Fibroblast of lung (primary cell): ENCODE data around the gene WDPCP. TPM values are rescaled to one million over a fixed set of nuclear protein-coding genes. Genes with fewer than 3 reads are reported as not detected.

Source experiments
- DNase-seq, 2 donors: peaks; one replicate each; pipeline versions ENCODE4 v3.0.0 to v3.0.0-alpha.2; 2010; ENCODE audit warnings: low read depth in 2 of 2
- H2AFZ ChIP-seq: 2 replicates; pipeline ENCODE4 v1.5.1; 2012; ENCODE audit warnings: low read length, control low read depth, inconsistent platforms
- H3K27ac ChIP-seq: 2 replicates; pipeline ENCODE4 v1.5.1; 2011; ENCODE audit warnings: low read length, control low read depth; ENCODE audit not compliant: insufficient read depth
- H3K27me3 ChIP-seq: 2 replicates; pipeline ENCODE4 v1.5.1; 2011; ENCODE audit warnings: mild to moderate bottlenecking, low read length; ENCODE audit not compliant: control insufficient read depth, insufficient read depth
- H3K36me3 ChIP-seq: 2 replicates; pipeline ENCODE4 v1.5.1; 2011; ENCODE audit warnings: low read length; ENCODE audit not compliant: control insufficient read depth, insufficient read depth
- H3K4me1 ChIP-seq: 2 replicates; pipeline ENCODE4 v1.5.1; 2011; ENCODE audit warnings: low read length; ENCODE audit not compliant: control insufficient read depth, insufficient read depth; ENCODE audit errors: extremely low read depth
- H3K4me2 ChIP-seq: 2 replicates; pipeline ENCODE4 v1.5.1; 2011; ENCODE audit warnings: low read length, control low read depth; ENCODE audit not compliant: insufficient read depth; ENCODE audit errors: extremely low read depth
- H3K4me3 ChIP-seq, 4 experiments: fragments of 200-600 bp in 1 of 4; sonication (generic) in 1 of 4; replicated peaks in 1 of 4; 2 replicates each; pipeline ENCODE4 v1.5.1; 2011 to 2016; ENCODE audit warnings: low read length in 4 of 4, low read depth in 3 of 4, mild to moderate bottlenecking in 3 of 4, control low read depth in 2 of 4, inconsistent platforms in 1 of 4, mixed read lengths in 1 of 4; ENCODE audit not compliant: insufficient read depth in 1 of 4; ENCODE audit errors: control extremely low read depth in 1 of 4
- H3K79me2 ChIP-seq: 2 replicates; pipeline ENCODE4 v1.5.1; 2012; ENCODE audit warnings: mild to moderate bottlenecking, low read length, inconsistent platforms; ENCODE audit not compliant: control insufficient read depth, insufficient read depth
- H3K9ac ChIP-seq: 2 replicates; pipeline ENCODE4 v1.5.1; 2011; ENCODE audit warnings: mild to moderate bottlenecking, low read length, control low read depth; ENCODE audit not compliant: insufficient read depth
- H3K9me3 ChIP-seq: 2 replicates; pipeline ENCODE4 v1.5.1; 2012; ENCODE audit warnings: low read depth, low read length; ENCODE audit not compliant: control insufficient read depth, insufficient read depth
- H4K20me1 ChIP-seq: 2 replicates; pipeline ENCODE4 v1.5.1; 2011; ENCODE audit warnings: low read length; ENCODE audit not compliant: control insufficient read depth, insufficient read depth; ENCODE audit errors: extremely low read depth
- EZH2 ChIP-seq: IDR thresholded peaks from 2 replicates; pipeline ENCODE4 v1.5.1; 2012; ENCODE audit warnings: low read length, control low read depth, mild to moderate bottlenecking; ENCODE audit errors: missing control alignments
- polyA plus RNA-seq, 2 donors: library from polyadenylated mRNA; depleted of rRNA in 1 of 2; stranded (reverse) in 1 of 2; unstranded in 1 of 2; fragments of >200 nt; gene quantifications; 2 replicates each; pipeline ENCODE4 v1.2.1, GENCODE V29; 2011 to 2012; ENCODE audit warnings: missing spikeins in 1 of 2
- total RNA-seq: library from RNA; depleted of rRNA; stranded (reverse); fragments of >200 nt; gene quantifications from 2 replicates; pipeline ENCODE4 v1.2.1, GENCODE V29; 2014
- TF ChIP-seq, protein P1 (sequence below), 2 donors: IDR thresholded peaks in 1 of 2; conservative IDR thresholded peaks in 1 of 2; 1 replicate in 1 of 2; 2 replicates in 1 of 2; pipeline ENCODE4 v1.5.1; 2011 to 2012; ENCODE audit warnings: low read length in 2 of 2, control low read depth in 1 of 2, inconsistent platforms in 1 of 2, low read depth in 1 of 2, mild to moderate bottlenecking in 1 of 2

WDPCP gene
- total and polyA plus RNA-seq, 2 donors (not counting 1 experiment from before 2014, with no cell fraction given) = 5.2 to 8.4 TPM

DNA sequence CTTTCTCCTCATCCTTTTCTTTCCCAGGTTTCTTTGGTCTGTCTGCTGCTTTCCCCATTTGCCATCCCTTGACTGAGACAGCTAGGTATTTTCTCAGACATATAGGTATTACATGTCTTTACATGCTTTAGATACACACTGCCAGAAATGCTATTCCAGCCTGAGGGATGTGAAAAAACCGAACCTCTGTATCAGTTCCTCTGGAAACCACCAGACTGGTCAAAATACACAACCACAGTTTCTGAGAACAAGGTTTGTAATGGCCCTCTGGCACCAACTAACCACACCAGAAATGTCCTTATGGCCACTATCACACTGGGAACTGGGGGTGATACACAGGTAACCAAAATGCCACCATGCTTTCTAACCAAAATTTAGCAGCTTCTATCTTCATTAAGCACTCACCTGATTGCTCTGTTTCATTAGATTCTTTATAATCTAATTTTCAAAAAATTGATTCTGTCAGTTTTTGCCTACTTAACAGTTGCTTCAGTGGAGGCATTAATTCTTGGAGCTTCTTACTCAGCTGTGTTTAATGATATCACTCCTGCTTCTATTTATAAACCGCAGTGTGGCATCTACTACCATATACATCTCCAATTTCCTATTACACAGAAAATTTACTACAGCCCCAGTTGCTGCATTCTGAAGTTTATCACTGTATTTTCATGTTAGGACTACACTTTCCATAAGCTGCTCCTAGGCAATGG is 243.5 kb downstream of the WDPCP start:
- Histone ChIP-seq H3K9me3 (no peaks in the 10 kb centered on the region), H3K4me1 (no peaks in the 10 kb centered on the region), H3K36me3 (no peaks in the 10 kb centered on the region), H3K4me3 (no peak overlapping the region), H3K27ac (no peak overlapping the region), H3K4me2 (no peak overlapping the region), H2AFZ (no peak overlapping the region), H4K20me1 (no peaks in the 10 kb centered on the region), H3K9ac (no peak overlapping the region), H3K27me3 (no peaks in the 10 kb centered on the region), H3K79me2 (no peaks in the 10 kb centered on the region)
- no peak for TF ChIP-seq EZH2
- TF ChIP-seq, protein P1, sequence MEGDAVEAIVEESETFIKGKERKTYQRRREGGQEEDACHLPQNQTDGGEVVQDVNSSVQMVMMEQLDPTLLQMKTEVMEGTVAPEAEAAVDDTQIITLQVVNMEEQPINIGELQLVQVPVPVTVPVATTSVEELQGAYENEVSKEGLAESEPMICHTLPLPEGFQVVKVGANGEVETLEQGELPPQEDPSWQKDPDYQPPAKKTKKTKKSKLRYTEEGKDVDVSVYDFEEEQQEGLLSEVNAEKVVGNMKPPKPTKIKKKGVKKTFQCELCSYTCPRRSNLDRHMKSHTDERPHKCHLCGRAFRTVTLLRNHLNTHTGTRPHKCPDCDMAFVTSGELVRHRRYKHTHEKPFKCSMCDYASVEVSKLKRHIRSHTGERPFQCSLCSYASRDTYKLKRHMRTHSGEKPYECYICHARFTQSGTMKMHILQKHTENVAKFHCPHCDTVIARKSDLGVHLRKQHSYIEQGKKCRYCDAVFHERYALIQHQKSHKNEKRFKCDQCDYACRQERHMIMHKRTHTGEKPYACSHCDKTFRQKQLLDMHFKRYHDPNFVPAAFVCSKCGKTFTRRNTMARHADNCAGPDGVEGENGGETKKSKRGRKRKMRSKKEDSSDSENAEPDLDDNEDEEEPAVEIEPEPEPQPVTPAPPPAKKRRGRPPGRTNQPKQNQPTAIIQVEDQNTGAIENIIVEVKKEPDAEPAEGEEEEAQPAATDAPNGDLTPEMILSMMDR (conservative IDR thresholded peaks at IDR 0.05 in 1 of 2, IDR thresholded peaks at IDR 0.05 in 1 of 2; ENCODE audit: low read depth in 1 of 2, low read length in 2 of 2) = no peak
- no peak for DNase-seq

- Histone ChIP-seq H3K9me3 (no peaks in the 10 kb centered on the region), H3K36me3 (no peaks in the 10 kb centered on the region), H4K20me1 (no peaks in the 10 kb centered on the region), H2AFZ (no peak overlapping the region), H3K27me3 (no peaks in the 10 kb centered on the region), H3K4me2 (no peak overlapping the region), H3K4me1 (no peaks in the 10 kb centered on the region), H3K27ac (no peak overlapping the region), H3K4me3 (no peak overlapping the region), H3K79me2 (no peaks in the 10 kb centered on the region), H3K9ac (no peak overlapping the region)
- DNase-seq = no peak
- TF ChIP-seq, protein P1 (conservative IDR thresholded peaks at IDR 0.05 in 1 of 2, IDR thresholded peaks at IDR 0.05 in 1 of 2; ENCODE audit: low read depth in 1 of 2, low read length in 2 of 2) = no peak
- no peak for TF ChIP-seq EZH2
Observed at GRCh38 chr2:63343397-63344109, 244.7 kb downstream of the WDPCP start.

DNA sequence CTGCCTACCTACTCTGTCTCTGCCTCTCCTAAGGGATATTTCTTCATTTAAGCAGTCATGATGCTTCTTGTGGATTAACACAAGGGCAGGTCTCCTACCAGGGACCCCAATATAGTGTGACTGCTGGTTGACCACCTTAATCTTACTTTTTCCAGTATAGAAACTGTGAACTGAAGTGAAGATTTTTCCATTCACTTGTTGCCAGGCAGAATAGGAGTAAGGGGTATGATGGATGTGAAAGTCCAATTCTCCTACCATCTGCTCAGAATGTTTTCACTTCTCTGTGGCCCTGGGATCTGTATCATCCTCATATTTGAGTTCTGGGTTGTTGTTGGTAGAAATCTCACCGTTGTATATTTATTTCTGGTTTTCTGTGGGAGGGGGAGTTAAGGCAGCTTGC is 247.8 kb downstream of the WDPCP start:
- TF ChIP-seq, protein P1 (conservative IDR thresholded peaks at IDR 0.05 in 1 of 2, IDR thresholded peaks at IDR 0.05 in 1 of 2; ENCODE audit: low read depth in 1 of 2, low read length in 2 of 2) = no peak
- no peak for TF ChIP-seq EZH2
- no peaks in the 10 kb centered on the region for H4K20me1 ChIP-seq
- H3K4me3 ChIP-seq = no peak overlapping the region
- no peaks in the 10 kb centered on the region for H3K79me2 ChIP-seq
- no peak overlapping the region for H3K9ac ChIP-seq
- H3K27me3 ChIP-seq = no peaks in the 10 kb centered on the region
- H3K9me3 ChIP-seq = no peaks in the 10 kb centered on the region
- no peak overlapping the region for H3K4me2 ChIP-seq
- H3K4me1 ChIP-seq = no peaks in the 10 kb centered on the region
- DNase-seq = no peak
- H2AFZ ChIP-seq = no peak overlapping the region
- no peaks in the 10 kb centered on the region for H3K36me3 ChIP-seq
- H3K27ac ChIP-seq = no peak overlapping the region
